Measurements from ENCODE around the gene FAM43B.

FAM43B gene

GRCh38 chr1:20552728-20553445 is 514 bp downstream of the FAM43B start:
- DNase-seq = no peak

- no peak for DNase-seq
These were observed 2.8 kb downstream of the FAM43B start for GRCh38 chr1:20555025-20555757.

- DNase-seq = no peak
These were observed 3.4 kb downstream of the FAM43B start for GRCh38 chr1:20555758-20556120.

- DNase-seq = no peak
These were observed 5.8 kb downstream of the FAM43B start for GRCh38 chr1:20558191-20558590.

- DNase-seq = no peak
These were observed 8.6 kb downstream of the FAM43B start for GRCh38 chr1:20560966-20561365.

GRCh38 chr1:20565234-20565633 is 12.9 kb downstream of the FAM43B start:
- no peak for DNase-seq

- no peak for DNase-seq
These were observed 17.2 kb downstream of the FAM43B start for GRCh38 chr1:20569523-20570098.

- DNase-seq = no peak
These were observed 19.1 kb downstream of the FAM43B start for GRCh38 chr1:20571427-20571826.

GRCh38 chr1:20573987-20574386 is 21.6 kb downstream of the FAM43B start:
- DNase-seq = no peak

- DNase-seq = no peak
These were observed 22.5 kb downstream of the FAM43B start for GRCh38 chr1:20574686-20575540.

- no peak for DNase-seq
These were observed 23.4 kb downstream of the FAM43B start for GRCh38 chr1:20575541-20576336.

GRCh38 chr1:20578062-20578461 is 25.7 kb downstream of the FAM43B start:
- no peak for DNase-seq

GRCh38 chr1:20578721-20579395 is 26.5 kb downstream of the FAM43B start:
- DNase-seq = no peak

- DNase-seq = no peak
These were observed 32.5 kb downstream of the FAM43B start for GRCh38 chr1:20584890-20585289.

GRCh38 chr1:20586953-20587660 is 34.7 kb downstream of the FAM43B start:
- no peak for DNase-seq

GRCh38 chr1:20587661-20588053 is 35.3 kb downstream of the FAM43B start:
- DNase-seq = no peak

- no peak for DNase-seq
These were observed 36.4 kb downstream of the FAM43B start, which contains the start of gene CDA for GRCh38 chr1:20588634-20589225. TSS of gene CDA (plus strand) at chr1:20589097. CDS start at chr1:20589130, 33 bp downstream.

- DNase-seq = no peak
These were observed 37.2 kb downstream of the FAM43B start for GRCh38 chr1:20589331-20590278.

- DNase-seq = no peak
These were observed 38.0 kb downstream of the FAM43B start for GRCh38 chr1:20590306-20590777.

Measured in amniotic stem cell (primary cell).